ENCODE data around the gene TRAPPC2L. TPM values are rescaled to one million over a fixed set of nuclear protein-coding genes. Genes with fewer than 3 reads are reported as not detected.

TRAPPC2L gene
- total and polyA plus RNA-seq, 2 of the 13 experiments (the other 11 are each of a cell fraction or from before 2014, with no cell fraction given): 96.3 to 107 TPM

GRCh38 chr16:88809676-88810165 lies 47.2 kb upstream of the TRAPPC2L start (continued):
- TF ChIP-seq MLXIP (CRISPR knock-in tag; IDR thresholded peaks at IDR 0.05; ENCODE audit: borderline replicate concordance): no peak
- TF ChIP-seq NFE2L2 (IDR thresholded peaks at IDR 0.05; ENCODE audit: low read length): no peak
- 0 out of 2 replicates have a peak, but pooled peaks have one; percentile 22 for TF ChIP-seq TMF1 (CRISPR knock-in tag; IDR thresholded peaks at IDR 0.05; ENCODE audit: low read depth)
- TF ChIP-seq ZFP91 (CRISPR knock-in tag; IDR thresholded peaks at IDR 0.05; ENCODE audit: borderline replicate concordance): peak; percentile 30; the same call in 1 of the 2 replicates
- no peak for TF ChIP-seq PHF20 (CRISPR knock-in tag; IDR thresholded peaks at IDR 0.05)
- no peak for TF ChIP-seq ZNF275 (CRISPR knock-in tag; IDR thresholded peaks at IDR 0.05; ENCODE audit: borderline replicate concordance)
- TF ChIP-seq HOXA3 (CRISPR knock-in tag; IDR thresholded peaks at IDR 0.05): no peak; the same call in 1 of the 2 replicates
- no peak for TF ChIP-seq BRD4 (CRISPR knock-in tag; IDR thresholded peaks at IDR 0.05)
- TF ChIP-seq MED1 (CRISPR knock-in tag; IDR thresholded peaks at IDR 0.05): no peak
- no peak for TF ChIP-seq TBX3 (IDR thresholded peaks at IDR 0.05; ENCODE audit: borderline replicate concordance)
- TF ChIP-seq ZNF703 (CRISPR knock-in tag; IDR thresholded peaks at IDR 0.05; ENCODE audit: borderline replicate concordance): peak; percentile 45; the same call in 1 of the 2 replicates

All from HepG2 (cell line).